Fibroblast of skin of left quadriceps (primary cell): Measurements from ENCODE around the gene CCDC73.
"Not testable (repeated sequence)": the region's sequence is repeated elsewhere in the genome, so short reads cannot be mapped to it uniquely, and the experiment has no call there.

Experiments used
- DNase-seq, 2 experiments: peaks; one replicate each; pipeline ENCODE4 v3.0.0-alpha.2; 2013; ENCODE audit warnings: low read depth in 2 of 2

CCDC73 gene

GRCh38 chr11:32796425-32796824, 2.0 kb upstream of the CCDC73 start:
- no peak for DNase-seq

DNA sequence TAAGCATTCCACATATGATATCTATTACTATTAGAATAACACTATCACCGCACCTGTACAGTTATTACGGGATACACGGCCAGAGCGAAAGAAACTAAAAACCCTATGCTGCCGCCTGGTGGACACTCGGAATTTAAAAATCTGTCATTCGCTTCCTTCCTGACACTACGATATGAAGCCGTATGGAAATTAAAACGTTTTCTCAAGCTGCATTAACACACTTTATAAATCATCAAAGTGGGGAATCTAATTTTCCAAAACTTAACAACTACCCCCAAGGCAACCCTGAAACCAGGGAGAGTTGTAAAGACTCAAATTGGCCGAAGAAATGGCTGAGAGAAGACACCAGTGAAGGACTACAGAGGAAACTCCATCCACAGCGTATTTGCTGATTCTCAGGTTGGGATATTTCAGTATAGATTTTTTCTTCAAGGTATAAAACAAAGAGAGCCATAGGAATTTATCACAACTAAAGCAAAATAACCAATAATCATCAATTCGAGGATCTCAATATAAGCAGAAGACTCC, 1.4 kb downstream of the CCDC73 start:
- DNase-seq, result peak in 1 of 2 experiments; percentile 7

DNA sequence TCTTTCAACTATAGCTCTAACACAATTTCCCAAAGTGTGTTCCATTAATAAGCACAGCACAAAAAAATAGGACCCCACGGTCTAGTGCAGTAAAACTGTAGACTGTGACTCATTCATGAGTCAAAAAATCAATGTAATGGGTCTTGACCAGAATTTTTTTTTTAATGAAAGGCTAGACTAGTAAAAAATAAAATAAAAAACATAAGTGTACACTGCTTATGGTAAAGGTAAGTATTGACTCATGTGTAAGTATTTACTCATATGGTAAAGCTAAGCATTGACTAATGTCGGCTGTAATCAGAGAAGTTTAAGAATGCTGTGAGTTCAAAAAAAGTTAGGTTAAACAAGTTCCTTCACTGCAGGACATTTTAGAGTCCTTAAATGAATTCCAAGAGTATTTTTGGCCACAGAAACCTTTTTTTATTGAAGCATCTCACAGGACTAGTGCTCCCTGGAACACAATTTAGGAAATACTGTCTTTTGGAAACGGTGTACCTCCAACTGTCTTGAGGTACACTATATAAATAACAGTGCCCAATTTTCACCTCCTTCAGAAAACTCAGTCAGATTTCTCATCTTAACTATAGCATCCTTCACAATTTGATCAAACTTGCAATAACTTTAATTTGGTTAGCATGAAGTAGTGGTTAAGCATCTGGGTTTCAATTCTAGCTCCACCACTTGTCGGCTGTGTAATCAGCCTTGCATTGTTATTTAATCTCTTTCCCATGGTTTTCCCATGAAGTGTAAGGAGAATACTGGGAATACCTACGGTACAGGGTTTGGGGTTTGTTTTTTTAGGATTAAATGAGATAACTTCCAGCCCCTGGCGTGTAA, 2.1 kb downstream of the CCDC73 start:
- DNase-seq, result no peak

DNA sequence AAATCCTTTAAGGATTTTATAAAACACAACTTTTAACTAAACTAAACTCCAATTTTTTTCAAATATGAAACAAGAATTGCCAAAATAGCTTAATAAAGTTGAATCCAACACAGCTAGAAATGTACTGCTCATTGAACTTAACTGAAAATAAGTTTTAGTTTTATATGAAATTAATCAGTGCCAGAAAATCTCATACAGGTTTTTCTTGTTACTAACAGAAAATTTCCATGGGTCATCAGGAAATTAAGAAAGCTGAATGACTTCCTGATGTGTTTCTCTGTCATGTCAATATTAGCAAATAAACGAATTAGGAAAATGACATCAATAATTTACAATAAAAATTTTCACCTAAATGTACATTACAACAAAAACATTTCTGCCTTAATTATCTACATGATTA, 3.5 kb downstream of the CCDC73 start:
- no peak for DNase-seq

- no peak for DNase-seq
Observed at GRCh38 chr11:32786811-32787210, 7.7 kb downstream of the CCDC73 start.

GRCh38 chr11:32785262-32785661, 9.2 kb downstream of the CCDC73 start:
- DNase-seq, result no peak

DNA sequence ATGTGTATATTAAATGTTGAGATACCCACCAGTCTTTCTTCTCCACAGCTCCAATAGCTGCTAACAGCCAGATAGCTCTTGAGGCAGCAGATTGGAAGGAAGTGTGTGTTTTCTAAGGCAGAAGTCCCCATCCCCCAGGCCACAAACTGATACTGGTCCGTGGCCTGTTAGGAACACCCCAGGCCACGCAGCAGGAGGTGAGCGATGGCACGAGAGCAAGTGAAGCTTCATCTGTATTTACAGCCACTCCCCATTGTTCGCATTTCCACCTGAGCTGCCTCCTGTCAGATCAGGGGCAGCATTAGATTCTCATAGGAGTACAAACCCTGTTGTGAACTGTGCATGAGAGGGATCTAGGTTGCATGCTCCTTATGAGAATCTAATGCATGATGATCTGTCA, 12.7 kb downstream of the CCDC73 start:
- DNase-seq, result no peak

GRCh38 chr11:32780839-32781238, 13.6 kb downstream of the CCDC73 start:
- DNase-seq, result not testable (repeated sequence)

GRCh38 chr11:32779136-32779535, 15.3 kb downstream of the CCDC73 start:
- DNase-seq, result no peak

DNA sequence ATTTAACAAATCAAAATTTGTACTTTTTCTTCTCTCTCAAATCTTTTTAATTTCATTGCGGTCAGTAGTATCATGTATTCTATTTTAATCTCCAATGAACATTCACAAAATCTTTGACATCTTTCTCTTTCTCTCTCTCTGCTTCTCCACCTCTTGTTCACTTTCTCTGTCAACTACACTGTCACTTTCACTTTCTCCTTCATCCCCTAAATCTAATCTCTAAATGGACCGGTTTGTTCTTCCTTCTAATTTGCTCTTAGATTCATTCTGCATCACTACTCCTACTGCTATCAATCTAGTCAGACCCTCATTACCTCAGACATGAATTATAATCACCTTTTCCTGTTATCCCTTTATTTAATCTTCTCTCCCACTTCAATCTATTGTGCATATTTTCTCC, 18.6 kb downstream of the CCDC73 start:
- no peak for DNase-seq

DNA sequence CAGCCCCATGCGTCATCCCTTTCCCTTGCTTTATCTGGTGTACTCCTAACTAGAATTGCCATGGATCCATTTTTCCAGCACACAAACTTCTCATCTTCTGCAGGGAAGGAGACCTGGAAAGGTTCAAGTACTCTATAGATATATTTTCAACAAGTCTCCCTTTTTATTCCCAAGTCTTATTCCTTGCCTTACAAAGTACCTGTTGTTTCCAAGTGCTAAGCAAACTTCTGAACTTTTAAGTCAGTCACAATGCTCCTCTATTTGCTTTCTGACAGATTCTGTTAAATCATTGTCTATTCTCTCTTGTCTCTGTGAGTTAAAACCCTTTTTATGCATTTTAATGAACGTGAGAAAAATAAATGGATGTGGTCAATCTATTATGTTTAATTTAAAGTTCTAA, 20.4 kb downstream of the CCDC73 start:
- no peak for DNase-seq

DNA sequence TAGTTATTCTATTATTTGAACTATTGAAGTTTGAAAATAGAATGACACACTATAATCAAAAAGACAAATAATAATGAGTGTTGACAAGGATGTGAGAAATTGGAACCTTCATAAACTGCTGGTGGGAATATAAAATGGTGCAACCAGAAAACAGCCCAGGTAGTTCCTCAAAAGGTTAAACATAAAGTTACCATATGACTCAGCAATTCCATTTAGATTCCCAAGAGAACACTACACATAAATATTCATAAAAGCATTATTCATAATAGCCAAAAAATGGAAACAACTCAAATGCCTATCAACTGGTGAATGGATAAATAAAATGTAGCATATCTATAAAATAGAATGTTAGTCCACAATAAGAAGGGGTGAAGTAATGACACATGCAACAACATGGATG, 21.7 kb downstream of the CCDC73 start:
- DNase-seq, result no peak

DNA sequence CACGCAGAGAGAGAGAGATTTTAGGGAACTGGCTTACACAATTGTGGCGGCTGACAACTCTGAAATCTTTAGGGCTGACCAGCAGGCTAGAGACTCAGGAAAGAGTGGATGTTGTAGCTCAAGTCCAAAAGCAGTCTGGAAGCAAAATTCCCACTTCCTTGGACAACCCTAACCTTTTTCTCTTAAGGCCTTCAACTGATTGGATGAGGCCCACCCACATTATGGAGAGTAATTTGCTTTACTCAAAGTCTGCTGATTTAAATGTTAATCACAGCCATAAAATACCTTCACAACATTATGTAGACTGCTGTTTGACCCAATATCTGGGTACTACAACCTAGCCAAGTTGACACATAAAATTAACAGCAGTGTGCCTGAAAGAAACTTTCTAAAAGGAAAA, 32.7 kb downstream of the CCDC73 start:
- DNase-seq, result not testable (repeated sequence)

DNA sequence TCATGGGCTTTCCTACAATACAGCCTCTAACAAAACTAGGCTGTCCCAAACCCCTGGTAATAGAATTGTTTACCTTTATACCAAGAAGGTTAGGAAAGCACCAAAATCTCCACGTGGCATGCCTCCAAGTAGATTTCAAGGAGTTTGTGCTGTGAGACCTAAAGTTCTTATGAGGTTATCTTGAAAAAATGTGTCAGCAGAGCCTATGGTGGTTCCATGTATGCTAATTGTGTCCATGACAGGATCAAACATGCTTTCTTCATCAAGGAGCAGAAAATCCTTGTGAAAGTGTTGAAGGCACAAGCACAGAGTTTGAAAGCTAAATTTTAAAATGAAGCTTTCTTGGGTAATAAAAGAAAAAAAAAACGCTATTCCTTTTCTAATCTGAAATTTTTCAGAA, 36.2 kb downstream of the CCDC73 start:
- DNase-seq, result no peak

DNA sequence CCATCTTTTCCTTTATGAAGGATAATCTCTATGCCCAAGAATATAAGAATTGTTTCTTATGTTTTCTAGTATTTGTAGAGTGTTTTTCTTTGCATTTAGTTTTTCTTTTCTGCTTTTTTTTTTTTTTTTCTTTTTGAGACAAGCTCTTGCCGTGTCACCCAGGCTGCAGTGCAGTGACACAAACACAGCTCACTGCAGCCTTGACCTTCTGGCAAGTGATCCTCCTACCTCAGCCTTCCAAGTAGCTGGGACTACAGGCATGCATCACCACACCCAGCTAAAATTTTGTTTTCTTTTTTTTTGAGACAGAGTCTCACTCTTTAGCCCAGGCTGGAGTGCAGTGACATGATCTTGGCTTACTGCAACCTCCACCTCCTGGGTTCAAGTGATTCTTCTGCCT, 41.3 kb downstream of the CCDC73 start:
- not testable (repeated sequence) for DNase-seq

GRCh38 chr11:32752001-32752400, 42.5 kb downstream of the CCDC73 start:
- no peak for DNase-seq

DNA sequence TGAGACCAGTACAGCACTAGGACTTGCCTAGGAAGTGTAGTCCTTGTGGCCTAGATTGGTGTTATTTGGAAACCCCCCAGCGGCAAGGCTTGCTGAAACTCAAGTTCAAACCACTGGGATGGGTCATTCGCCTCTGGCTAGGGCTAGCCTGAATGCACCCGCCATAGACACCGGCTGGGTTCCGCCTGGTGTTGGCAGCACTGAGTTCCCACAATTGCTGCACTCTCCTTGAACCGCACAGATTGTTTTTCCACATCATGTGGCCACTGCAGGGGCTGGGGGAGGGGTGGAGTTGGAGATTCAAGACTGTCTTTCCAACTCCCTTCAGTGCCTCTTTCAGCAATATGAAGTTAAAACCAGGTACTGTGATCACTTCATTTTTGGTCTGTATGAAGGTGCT, 43.1 kb downstream of the CCDC73 start:
- no peak for DNase-seq

DNA sequence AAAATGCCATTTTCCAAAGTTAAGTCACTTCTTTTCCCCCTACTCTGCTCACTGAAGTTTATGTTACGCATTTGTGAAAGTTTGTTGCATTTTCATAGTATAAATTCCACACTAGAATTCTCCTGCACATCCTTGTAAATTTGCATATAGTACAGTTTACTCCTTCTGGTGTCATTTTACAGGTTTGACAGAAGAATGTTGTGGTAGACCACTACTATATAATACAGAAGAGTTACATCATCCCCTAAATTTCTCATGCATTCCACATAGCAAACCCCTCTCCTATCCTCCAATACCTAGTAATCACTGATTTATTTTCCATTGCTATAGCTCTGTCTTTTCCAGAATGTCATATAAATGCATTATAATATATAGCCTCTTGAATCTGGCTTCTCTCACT, 64.5 kb downstream of the CCDC73 start:
- peak in 1 of 2 experiments; percentile 3 for DNase-seq

GRCh38 chr11:32723332-32723731, 71.1 kb downstream of the CCDC73 start:
- DNase-seq, result no peak

GRCh38 chr11:32722255-32722654, 72.2 kb downstream of the CCDC73 start:
- no peak for DNase-seq

DNA sequence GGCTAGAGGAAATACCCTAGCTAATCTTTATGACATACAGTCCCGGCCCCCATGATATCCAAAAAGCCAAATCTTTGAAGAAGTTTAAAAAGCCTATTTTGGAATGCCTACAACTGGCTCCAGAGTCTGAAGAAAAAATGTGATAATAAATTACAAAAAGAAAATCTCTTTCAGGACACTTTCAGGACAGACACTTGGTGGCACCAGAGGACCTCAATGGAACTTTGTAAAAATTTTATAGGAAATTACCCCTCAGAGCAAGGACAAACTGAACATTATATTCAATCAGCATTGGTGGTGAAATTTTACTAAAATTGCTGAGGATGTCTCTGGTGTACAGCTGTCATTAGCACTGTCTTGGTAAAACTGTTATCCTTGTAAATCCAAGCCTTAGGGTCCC, 81.0 kb downstream of the CCDC73 start:
- no peak for DNase-seq

GRCh38 chr11:32708978-32709377, 85.5 kb downstream of the CCDC73 start:
- not testable (repeated sequence) for DNase-seq

- DNase-seq, result peak; percentile 37 to 47
Observed at GRCh38 chr11:32706985-32707741, 87.3 kb downstream of the CCDC73 start.
